Neural progenitor cell (in vitro differentiated cells): ENCODE results near the gene SSR3. TPM values are rescaled to one million over a fixed set of nuclear protein-coding genes. Genes with fewer than 3 reads are reported as not detected.

Experiments
- DNase-seq: peaks from one replicate; pipeline ENCODE4 v3.0.0-alpha.2; 2016; ENCODE audit warnings: low spot score
- H2AFZ ChIP-seq: fragments of 200-600 bp; sonication (generic); replicated peaks from 2 replicates; pipeline ENCODE4 v1.6.1; 2016; ENCODE audit warnings: antibody characterized with exemption
- H3F3A ChIP-seq: fragments of 200-600 bp; sonication (generic); 2 replicates; pipeline ENCODE4 v1.6.1; 2016; ENCODE audit warnings: antibody characterized with exemption, low read depth
- H3K27ac ChIP-seq: fragments of 200-600 bp; sonication (generic); 2 replicates; pipeline ENCODE4 v1.5.1; 2016; ENCODE audit warnings: mild to moderate bottlenecking
- H3K27me3 ChIP-seq: fragments of 200-600 bp; sonication (generic); 2 replicates; pipeline ENCODE4 v1.6.1; 2016; ENCODE audit warnings: mild to moderate bottlenecking, moderate library complexity
- H3K36me3 ChIP-seq: fragments of 200-600 bp; sonication (generic); 2 replicates; pipeline ENCODE4 v1.5.1; 2016
- H3K4me1 ChIP-seq: fragments of 200-600 bp; sonication (generic); 2 replicates; pipeline ENCODE4 v1.6.1; 2016; ENCODE audit warnings: mixed run types
- H3K4me2 ChIP-seq: fragments of 200-600 bp; sonication (generic); 2 replicates; pipeline ENCODE4 v1.6.1; 2016
- H3K4me3 ChIP-seq: fragments of 200-600 bp; sonication (generic); 2 replicates; pipeline ENCODE4 v1.5.1; 2016
- H3K79me2 ChIP-seq: fragments of 200-600 bp; sonication (generic); 2 replicates; pipeline ENCODE4 v1.6.1; 2016; ENCODE audit warnings: low read depth
- H3K9ac ChIP-seq: fragments of 200-600 bp; sonication (generic); 2 replicates; pipeline ENCODE4 v1.6.1; 2016
- H3K9me3 ChIP-seq: fragments of 200-600 bp; sonication (generic); 2 replicates; pipeline ENCODE4 v1.5.1; 2016; ENCODE audit warnings: low read depth
- H4K20me1 ChIP-seq: fragments of 200-600 bp; sonication (generic); 2 replicates; pipeline ENCODE4 v1.6.1; 2016; ENCODE audit warnings: low read depth
- H3K27ac Mint-ChIP-seq: 3 replicates; pipeline ENCODE4 v1.8.0; 2021; ENCODE audit warnings: mixed read lengths
- H3K27me3 Mint-ChIP-seq: 2 replicates; pipeline ENCODE4 v1.8.0; 2022; ENCODE audit warnings: low read depth, mild to moderate bottlenecking, inconsistent platforms, moderate library complexity, mixed read lengths; ENCODE audit not compliant: insufficient read depth
- H3K36me3 Mint-ChIP-seq: 3 replicates; pipeline ENCODE4 v1.8.0; 2021; ENCODE audit warnings: mixed read lengths
- H3K4me1 Mint-ChIP-seq: 3 replicates; pipeline ENCODE4 v1.8.0; 2021; ENCODE audit warnings: mixed read lengths
- H3K4me3 Mint-ChIP-seq: 3 replicates; pipeline ENCODE4 v1.8.0; 2021; ENCODE audit warnings: mild to moderate bottlenecking, moderate library complexity, mixed read lengths
- H3K9me3 Mint-ChIP-seq: 3 replicates; pipeline ENCODE4 v1.8.0; 2020; ENCODE audit warnings: mixed read lengths
- CTCF ChIP-seq: fragments of 200-600 bp; sonication (generic); IDR thresholded peaks from 2 replicates; pipeline ENCODE4 v1.5.1; 2017; ENCODE audit warnings: antibody characterized with exemption, mild to moderate bottlenecking
- EZH2 ChIP-seq: fragments of 200-600 bp; sonication (generic); IDR thresholded peaks from 2 replicates; pipeline ENCODE4 v1.6.1; 2017; ENCODE audit warnings: antibody characterized with exemption, mild to moderate bottlenecking, moderate library complexity
- EZH2phosphoT487 ChIP-seq: fragments of 200-600 bp; sonication (generic); IDR thresholded peaks from 2 replicates; pipeline ENCODE4 v1.6.1; 2017; ENCODE audit warnings: antibody characterized with exemption
- total RNA-seq: library from RNA; depleted of rRNA; stranded (reverse); fragments of >200 nt; gene quantifications from 2 replicates; pipeline ENCODE4 v1.2.3, GENCODE V29; 2015; ENCODE audit warnings: low replicate concordance

Gene SSR3
- total RNA-seq, 1 donor from 2014 or later, result 142 TPM

DNA sequence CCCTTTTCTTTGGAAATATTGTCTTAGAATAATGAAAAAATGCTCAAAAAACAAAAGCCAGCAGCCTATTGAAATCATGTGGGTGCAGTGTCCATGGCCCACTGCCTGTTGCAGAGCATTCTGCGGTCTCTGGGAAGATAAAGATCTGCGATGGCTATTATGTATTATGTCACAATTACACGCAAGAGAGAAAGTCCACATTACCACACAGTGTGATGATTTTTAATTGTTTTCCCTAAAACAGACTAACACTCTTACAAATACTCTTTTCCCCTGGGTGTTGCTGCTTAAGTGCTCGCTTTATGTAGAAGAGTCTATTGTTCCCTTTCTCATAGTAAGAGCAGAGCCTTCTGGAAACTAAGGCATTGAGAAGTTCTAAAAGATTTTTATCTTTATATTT, 32.2 kb downstream of the SSR3 start:
- peaks cover 12% of the 10 kb centered on the region for H3K4me1 Mint-ChIP-seq
- Histone ChIP-seq H3K27ac (no peak overlapping the region), H3K36me3 (no peaks in the 10 kb centered on the region), H4K20me1 (no peaks in the 10 kb centered on the region), H3K4me2 (no peak overlapping the region), H3K4me1 (no peaks in the 10 kb centered on the region), H3K9me3 (no peaks in the 10 kb centered on the region), H3F3A (no peaks in the 10 kb centered on the region), H3K27me3 (no peaks in the 10 kb centered on the region), H3K79me2 (no peaks in the 10 kb centered on the region), H2AFZ (no peak overlapping the region), H3K4me3 (no peak overlapping the region), H3K9ac (no peak overlapping the region)
- H3K9me3 Mint-ChIP-seq, result no peaks in the 10 kb centered on the region
- no peaks in the 10 kb centered on the region for H3K36me3 Mint-ChIP-seq
- H3K4me3 Mint-ChIP-seq, result no peak overlapping the region
- H3K27ac Mint-ChIP-seq, result no peak overlapping the region
- DNase-seq, result no peak
- no peaks in the 10 kb centered on the region for H3K27me3 Mint-ChIP-seq
- TF ChIP-seq CTCF, result no peak
- no peak for TF ChIP-seq EZH2phosphoT487

GRCh38 chr3:156519758-156520162, 35.2 kb downstream of the SSR3 start:
- Mint-ChIP-seq H3K4me1 (peaks cover 14% of the 10 kb centered on the region), H3K36me3 (no peaks in the 10 kb centered on the region), H3K9me3 (no peaks in the 10 kb centered on the region), H3K27me3 (no peaks in the 10 kb centered on the region), H3K27ac (no peak overlapping the region), H3K4me3 (no peak overlapping the region)
- Histone ChIP-seq H2AFZ (no peak overlapping the region), H3K4me3 (no peak overlapping the region), H3K36me3 (no peaks in the 10 kb centered on the region), H3K79me2 (no peaks in the 10 kb centered on the region), H3K9me3 (no peaks in the 10 kb centered on the region), H4K20me1 (no peaks in the 10 kb centered on the region), H3K27me3 (no peaks in the 10 kb centered on the region), H3K4me1 (no peaks in the 10 kb centered on the region), H3K9ac (no peak overlapping the region), H3K4me2 (no peak overlapping the region), H3F3A (no peaks in the 10 kb centered on the region), H3K27ac (no peak overlapping the region)
- TF ChIP-seq EZH2phosphoT487, result no peak
- no peak for TF ChIP-seq EZH2
- TF ChIP-seq CTCF, result no peak
- no peak for DNase-seq

DNA sequence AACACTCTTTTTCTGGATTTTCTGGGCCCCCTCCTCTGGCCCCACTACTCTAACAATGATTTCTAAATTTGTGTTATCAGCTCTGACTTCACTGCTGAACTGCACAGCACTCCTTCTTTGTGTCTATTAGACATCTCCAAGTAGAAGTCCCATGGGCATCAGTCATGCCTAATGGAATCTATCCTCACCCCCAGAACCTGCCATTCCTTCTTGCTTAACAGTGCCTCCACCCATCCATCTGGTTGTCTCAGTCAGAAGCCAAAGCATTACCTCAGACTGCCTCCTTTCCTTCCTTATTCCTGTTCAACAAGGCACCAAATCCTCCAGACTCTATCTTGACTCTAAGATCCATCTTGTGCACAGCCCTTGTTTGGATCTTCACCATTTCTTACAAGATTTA, 36.2 kb downstream of the SSR3 start:
- Histone ChIP-seq H3K79me2 (no peaks in the 10 kb centered on the region), H3F3A (no peaks in the 10 kb centered on the region), H3K9ac (no peak overlapping the region), H3K27ac (no peak overlapping the region), H2AFZ (no peak overlapping the region), H3K4me3 (no peak overlapping the region), H3K9me3 (no peaks in the 10 kb centered on the region), H3K4me2 (no peak overlapping the region), H3K36me3 (no peaks in the 10 kb centered on the region), H3K4me1 (no peaks in the 10 kb centered on the region), H3K27me3 (no peaks in the 10 kb centered on the region), H4K20me1 (no peaks in the 10 kb centered on the region)
- no peak overlapping the region for H3K4me3 Mint-ChIP-seq
- peaks cover 14% of the 10 kb centered on the region for H3K4me1 Mint-ChIP-seq
- TF ChIP-seq EZH2phosphoT487, result no peak
- TF ChIP-seq EZH2, result no peak
- no peak for TF ChIP-seq CTCF
- no peak for DNase-seq
- no peak overlapping the region for H3K27ac Mint-ChIP-seq
- H3K36me3 Mint-ChIP-seq, result no peaks in the 10 kb centered on the region
- H3K9me3 Mint-ChIP-seq, result no peaks in the 10 kb centered on the region
- H3K27me3 Mint-ChIP-seq, result no peaks in the 10 kb centered on the region

GRCh38 chr3:156516961-156517360, 38.0 kb downstream of the SSR3 start:
- H3K4me1 Mint-ChIP-seq, result peaks cover 2% of the 10 kb centered on the region

More at GRCh38 chr3:156516961-156517360, 38.0 kb downstream of the SSR3 start:
- Histone ChIP-seq H3K36me3 (no peaks in the 10 kb centered on the region), H2AFZ (no peak overlapping the region), H3K4me1 (no peaks in the 10 kb centered on the region), H3K9me3 (no peaks in the 10 kb centered on the region), H3K27ac (no peak overlapping the region), H3K9ac (no peak overlapping the region), H3K79me2 (no peaks in the 10 kb centered on the region), H3K27me3 (no peaks in the 10 kb centered on the region), H4K20me1 (no peaks in the 10 kb centered on the region), H3K4me3 (no peak overlapping the region), H3K4me2 (no peak overlapping the region), H3F3A (no peaks in the 10 kb centered on the region)
- Mint-ChIP-seq H3K4me3 (no peak overlapping the region), H3K27ac (no peak overlapping the region), H3K27me3 (no peaks in the 10 kb centered on the region), H3K36me3 (no peaks in the 10 kb centered on the region), H3K9me3 (no peaks in the 10 kb centered on the region)
- TF ChIP-seq EZH2phosphoT487 (no peak), EZH2 (no peak), CTCF (no peak)
- no peak for DNase-seq
